Superior temporal gyrus (tissue), 1 donor: ENCODE results near the gene PLBD2.

Experiments
- DNase-seq: peaks from one replicate; pipeline ENCODE4 v3.0.0-alpha.2; 2016; ENCODE audit errors: extremely low spot score

PLBD2 gene

GRCh38 chr12:113358381-113359132 is at the start of gene PLBD2:
PLBD2 (plus strand) TSS chr12:113358587; CDS start chr12:113358601, 14 bp downstream.
- DNase-seq, result peak; percentile 89

DNA sequence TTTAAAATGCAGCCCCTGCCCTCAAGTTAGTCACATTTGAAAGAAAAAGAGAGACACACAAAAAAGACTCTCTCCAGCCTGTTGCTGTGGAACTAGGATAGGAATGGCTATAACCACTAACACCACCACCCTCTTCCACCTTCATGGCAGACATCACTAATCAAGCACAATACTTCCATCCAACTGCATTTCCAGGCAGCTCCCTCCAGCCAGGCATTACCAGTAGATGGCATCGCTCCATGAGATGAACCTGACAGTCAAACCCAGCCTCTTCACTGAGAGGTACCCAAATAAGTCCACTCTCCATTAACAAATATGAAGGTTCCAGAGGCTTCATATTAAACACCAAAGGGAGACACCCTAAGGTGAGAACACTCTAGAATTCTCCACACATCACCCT is 47.9 kb upstream of the PLBD2 start:
- DNase-seq, result no peak

- DNase-seq, result no peak
Measured at GRCh38 chr12:113314121-113314529, 44.3 kb upstream of the PLBD2 start.

- DNase-seq, result no peak
Measured at GRCh38 chr12:113315358-113315757, 43.0 kb upstream of the PLBD2 start.

GRCh38 chr12:113316155-113316554 is 42.2 kb upstream of the PLBD2 start:
- DNase-seq, result no peak

- DNase-seq, result no peak
Measured at GRCh38 chr12:113317122-113317521, 41.3 kb upstream of the PLBD2 start.

DNA sequence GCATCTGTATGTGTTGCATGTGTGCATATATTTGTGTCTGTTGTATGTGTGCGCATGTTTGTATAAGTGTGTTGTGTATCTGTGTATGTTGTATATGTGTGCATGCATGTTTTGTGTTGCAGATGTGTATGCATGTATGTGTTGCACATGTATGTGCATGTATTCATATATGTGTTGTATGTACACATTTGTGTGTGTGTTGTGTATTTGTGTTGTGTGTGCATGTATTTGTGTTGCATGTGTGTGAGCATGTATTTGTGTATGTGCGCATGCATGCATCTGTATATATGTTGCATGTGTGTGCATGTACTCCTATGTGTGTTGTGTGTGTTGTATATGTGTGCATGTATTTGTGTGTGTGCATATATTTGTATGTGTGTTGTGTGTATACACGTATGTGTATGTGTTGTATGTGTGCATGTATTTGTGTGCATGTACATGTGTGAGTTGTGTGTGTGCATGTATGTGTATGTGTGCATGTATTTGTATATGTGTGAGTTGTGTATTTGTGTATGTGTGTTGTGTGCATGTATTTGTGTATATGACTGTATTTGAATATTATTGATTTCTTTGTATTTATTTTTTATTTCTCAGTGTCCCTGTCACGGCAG is 40.2 kb upstream of the PLBD2 start:
- no peak for DNase-seq

GRCh38 chr12:113318900-113319628 is 39.3 kb upstream of the PLBD2 start:
- no peak for DNase-seq

GRCh38 chr12:113320401-113320800 is 38.0 kb upstream of the PLBD2 start:
- DNase-seq, result no peak

GRCh38 chr12:113322343-113322742 is 36.0 kb upstream of the PLBD2 start:
- DNase-seq, result no peak

GRCh38 chr12:113325916-113326315 is 32.5 kb upstream of the PLBD2 start:
- no peak for DNase-seq

DNA sequence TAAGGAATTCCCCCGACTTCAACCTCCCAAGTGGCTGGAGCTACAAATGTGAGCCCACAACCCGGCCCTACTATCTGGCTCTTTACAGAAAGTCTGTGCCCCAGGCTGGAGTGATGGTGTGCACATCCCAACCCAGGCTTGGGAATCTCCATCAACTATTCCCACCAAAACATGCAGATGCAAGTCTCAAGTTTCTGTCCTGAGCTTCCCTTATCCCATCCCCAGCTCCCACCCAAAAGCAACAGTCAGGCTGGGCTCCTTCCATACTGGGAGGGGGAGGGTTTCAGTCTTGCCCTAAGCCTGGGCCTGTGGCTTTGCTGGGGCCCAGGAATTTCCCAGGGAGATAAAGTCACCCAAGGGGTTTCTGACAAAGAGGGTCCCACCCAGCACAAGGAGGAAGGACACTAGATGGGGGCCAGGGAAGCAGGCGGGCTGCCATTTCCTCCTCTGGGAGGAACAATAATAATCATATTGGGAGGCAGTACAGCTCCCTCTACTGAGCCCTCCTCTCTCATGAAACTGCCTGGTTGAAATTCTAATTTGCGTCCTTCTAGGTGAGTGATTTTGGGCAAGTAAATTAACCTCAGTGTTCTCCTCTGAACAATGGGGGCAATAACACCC is 31.5 kb upstream of the PLBD2 start:
- DNase-seq, result no peak

DNA sequence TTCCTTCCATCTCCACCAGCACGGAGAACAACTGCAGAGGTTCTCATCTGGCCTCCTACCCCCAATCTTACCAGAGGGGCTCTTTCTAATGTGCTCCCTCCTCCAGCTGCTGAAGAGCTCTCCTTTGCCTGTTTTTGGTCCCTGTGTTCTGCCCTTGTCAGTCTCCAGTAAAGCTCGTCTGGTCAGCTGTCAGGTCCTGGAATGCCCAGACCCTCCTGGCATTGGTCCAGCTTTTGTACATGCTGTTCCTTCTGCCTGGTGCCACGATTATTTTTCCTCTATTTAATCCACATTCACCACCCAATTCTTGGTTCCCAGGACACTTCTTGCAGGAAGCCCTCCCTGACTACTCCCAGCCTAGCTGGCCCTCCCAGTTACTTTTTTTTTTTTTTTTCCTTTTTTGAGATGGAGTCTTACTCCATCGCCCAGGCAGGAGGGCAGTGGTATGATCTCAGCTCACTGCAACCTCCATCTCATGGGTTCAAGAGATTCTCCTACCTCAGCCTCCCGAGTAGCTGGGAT is 30.0 kb upstream of the PLBD2 start:
- no peak for DNase-seq

DNA sequence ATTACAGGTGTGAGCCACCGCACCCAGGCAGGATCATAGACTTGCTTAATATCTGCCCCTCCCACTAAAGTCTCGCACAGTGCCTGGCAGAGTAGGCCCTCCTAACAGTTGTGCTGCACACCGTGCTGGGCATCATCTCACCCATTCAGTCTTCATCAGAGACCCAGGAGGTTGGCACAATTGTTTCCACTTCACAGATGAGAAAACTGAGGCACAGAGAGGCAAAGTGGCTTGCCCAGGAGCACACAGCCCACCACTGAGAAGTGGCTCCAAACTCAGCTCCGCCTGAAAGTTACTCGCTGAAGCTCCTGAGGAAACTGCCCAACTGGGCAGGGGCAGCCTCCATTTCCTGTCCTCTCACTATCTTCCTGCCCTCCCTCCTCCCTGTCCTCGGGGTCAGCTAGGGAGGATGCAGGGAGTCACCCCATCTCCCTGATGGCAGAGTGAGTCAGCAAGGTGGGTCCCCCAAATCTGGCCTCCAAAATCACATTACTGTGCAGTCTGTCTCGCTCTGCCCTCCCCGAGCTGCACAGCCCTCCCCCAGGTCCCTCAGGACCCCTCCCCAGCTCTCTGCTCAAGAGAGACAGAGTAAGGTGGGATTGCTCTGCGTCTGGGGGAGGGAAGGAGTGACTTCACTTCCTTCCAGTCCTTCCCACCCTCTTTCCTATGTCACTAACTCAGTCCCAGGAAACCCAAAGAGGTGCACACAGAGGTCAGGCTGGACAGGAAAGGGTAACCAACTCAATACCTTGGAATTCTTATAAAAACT is 29.2 kb upstream of the PLBD2 start:
- DNase-seq, result no peak

GRCh38 chr12:113329791-113330417 is 28.5 kb upstream of the PLBD2 start:
- no peak for DNase-seq

DNA sequence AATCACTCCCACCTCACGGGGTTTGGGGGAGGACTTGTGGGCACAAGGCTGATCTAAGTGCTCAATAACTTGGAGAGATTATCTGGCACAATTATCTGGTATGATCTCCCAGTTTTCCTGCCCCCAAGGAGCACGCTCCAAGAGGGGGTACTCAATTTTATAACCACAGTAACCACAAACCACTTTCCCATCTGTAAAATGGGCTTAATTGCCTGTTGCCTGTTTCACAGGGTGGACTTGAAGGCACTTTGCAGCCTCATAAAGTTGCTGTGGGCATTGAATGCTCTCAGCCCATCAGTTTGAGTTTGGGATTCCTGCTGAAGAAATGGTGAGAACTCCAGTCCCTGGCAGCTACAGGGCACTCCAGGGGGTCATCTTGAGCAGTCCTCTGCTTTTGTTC is 27.9 kb upstream of the PLBD2 start:
- no peak for DNase-seq

GRCh38 chr12:113332688-113333417 is 25.5 kb upstream of the PLBD2 start:
- no peak for DNase-seq

GRCh38 chr12:113333418-113333750 is 25.0 kb upstream of the PLBD2 start:
- no peak for DNase-seq

- no peak for DNase-seq
Measured at GRCh38 chr12:113333877-113334785, 24.3 kb upstream of the PLBD2 start.
